GM21367 (cell line): Measurements from ENCODE around the gene PATJ.
"Not testable (repeated sequence)": the region's sequence is repeated elsewhere in the genome, so short reads cannot be mapped to it uniquely, and the experiment has no call there.

Source experiments
- ATAC-seq: cut with Tn5 transposase; IDR thresholded peaks from one replicate; pipeline ENCODE4 v1.9.1; 2021; ENCODE audit not compliant: unreplicated experiment

Gene PATJ

DNA sequence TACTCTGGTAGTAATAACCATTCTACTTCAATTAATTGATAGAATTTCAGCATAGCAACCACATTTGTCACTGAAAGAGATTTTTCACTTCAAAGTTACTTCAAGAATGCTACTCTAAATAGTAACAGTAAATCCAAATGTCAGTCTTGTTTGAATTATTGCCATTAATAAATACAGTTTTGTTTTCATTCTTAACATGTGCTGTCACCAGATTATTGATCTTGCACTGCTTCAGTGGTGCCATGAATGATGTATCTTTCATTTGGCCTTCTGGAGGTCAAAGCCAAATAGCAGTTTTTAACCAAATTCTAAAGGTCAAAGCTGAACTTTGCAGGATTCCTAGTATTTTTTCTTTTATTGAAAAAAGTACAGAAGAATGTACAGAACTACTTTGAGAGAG is 199.5 kb downstream of the PATJ start:
- no peak for ATAC-seq

- ATAC-seq, result no peak
These were observed 200.6 kb downstream of the PATJ start for GRCh38 chr1:61942856-61943255.

- not testable (repeated sequence) for ATAC-seq
These were observed 206.4 kb downstream of the PATJ start for GRCh38 chr1:61948685-61949084.

DNA sequence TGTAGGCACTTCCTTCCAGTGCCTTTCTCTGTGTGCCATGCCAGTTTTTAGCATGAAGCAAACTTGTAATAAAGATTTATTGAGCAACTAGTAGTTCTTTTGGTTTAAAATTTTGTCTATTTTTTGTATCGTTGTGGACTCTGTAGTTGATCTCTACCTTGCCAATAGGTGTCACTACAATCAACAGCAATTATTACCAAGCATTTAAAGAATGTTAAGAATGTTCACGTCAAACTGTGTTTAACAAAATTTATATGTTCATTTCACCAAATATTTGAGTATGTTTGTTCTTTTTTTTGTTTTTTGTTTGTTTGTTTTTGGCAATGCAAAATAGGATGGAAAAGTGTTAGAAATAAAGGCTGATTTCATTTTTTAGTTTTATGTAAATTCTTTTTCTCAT is 208.1 kb downstream of the PATJ start:
- no peak for ATAC-seq

DNA sequence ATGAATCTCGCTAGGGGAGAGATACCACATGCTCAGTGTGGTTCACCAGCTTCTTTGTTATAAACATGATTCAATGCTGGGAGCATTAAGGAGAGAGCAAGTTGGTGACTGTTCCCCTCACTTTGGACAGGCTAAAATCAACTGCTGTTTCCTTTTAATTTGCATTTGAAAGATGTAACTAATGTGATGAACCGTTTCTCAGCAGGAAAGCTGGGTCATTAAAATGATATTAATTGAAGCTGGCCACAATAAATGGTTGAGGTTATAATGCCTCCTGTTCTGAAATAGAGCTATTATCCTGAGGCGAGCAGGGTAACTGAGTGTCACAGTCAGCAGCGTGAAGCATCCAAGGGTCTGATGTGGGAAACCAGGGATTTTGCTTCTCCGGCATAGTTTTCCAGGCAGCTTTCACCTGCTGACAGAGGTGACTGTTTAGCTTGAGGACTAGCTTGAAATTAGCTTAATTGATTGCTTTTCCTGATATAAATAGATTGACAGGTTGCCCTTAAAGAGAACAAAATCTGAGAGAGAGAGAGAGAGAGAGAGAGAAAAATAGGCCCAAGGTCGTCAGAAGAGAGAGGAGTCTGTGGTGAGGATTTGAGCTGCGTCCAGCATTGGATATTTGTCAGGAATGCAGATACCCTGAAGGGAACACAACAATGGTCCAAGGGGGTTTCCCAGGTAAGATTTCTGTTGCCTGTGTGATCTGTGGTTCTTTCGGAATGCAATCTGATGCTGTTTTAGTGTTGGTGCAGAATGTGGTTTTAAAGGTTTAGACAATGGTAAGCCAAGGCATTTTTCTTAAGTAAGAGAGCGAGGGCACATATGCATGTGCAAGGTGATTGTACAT is 209.7 kb downstream of the PATJ start:
- ATAC-seq, result no peak

- ATAC-seq, result no peak
These were observed 210.4 kb downstream of the PATJ start for GRCh38 chr1:61952675-61953074.

GRCh38 chr1:61953076-61953789 is 211.0 kb downstream of the PATJ start:
- no peak for ATAC-seq

GRCh38 chr1:61953790-61954150 is 211.5 kb downstream of the PATJ start:
- ATAC-seq, result no peak

DNA sequence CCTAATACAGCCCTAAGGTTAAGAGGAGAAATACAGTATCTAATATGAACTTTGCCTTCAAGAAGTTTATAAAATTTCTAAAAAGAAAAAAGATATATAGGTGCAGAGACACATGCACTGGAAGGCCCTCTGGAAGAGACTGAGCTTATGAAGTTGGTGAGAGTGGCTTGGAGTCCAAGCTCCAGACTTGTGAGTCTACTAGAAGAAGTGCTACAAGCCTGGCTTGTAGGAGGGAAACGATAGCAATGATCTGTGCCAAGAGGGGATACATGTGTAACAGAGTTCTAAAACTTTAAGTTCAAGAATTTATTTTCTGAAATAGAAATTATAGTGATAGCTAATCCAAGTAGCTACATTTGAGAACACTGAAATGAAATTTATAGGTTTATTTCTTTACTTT is 213.0 kb downstream of the PATJ start:
- ATAC-seq, result no peak

GRCh38 chr1:61956016-61956645 is 213.9 kb downstream of the PATJ start:
- ATAC-seq, result no peak

DNA sequence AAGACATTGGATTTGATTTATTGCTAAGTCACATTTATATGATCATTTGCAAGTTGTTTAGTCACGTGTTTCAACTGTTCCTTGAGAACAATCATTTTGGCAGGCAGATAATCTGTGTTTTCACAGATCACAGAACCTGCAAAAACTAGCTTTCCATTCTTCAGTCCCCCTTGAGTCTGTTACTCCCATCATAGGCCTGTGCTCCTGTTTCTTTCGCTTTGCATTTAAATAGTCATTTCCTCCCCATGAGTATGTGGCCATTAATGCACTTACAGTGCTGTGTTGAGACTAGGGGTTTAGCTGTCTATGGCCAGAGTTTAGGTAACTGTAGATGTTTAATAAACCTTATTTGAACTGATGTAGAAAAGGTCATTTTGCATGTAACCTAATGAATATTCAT is 214.5 kb downstream of the PATJ start:
- ATAC-seq, result no peak

DNA sequence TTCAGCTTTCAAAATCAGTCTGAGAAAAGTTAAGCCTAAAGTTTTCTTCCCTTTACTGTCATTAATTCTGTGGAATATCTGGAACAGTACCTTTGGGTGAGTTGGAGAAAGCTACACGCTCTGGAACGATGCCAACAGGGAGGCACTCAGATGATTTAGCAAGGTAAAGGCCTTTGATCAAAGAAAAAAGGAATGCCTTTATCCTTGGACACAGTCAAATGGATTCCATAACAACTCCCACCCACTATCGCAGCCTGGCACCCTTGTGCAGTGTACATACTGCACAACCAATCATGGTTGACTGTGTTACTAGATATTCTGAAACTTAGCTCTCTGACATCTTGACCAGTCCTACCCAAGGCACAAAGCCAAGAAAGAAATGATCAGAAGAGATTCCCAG is 218.7 kb downstream of the PATJ start:
- no peak for ATAC-seq

DNA sequence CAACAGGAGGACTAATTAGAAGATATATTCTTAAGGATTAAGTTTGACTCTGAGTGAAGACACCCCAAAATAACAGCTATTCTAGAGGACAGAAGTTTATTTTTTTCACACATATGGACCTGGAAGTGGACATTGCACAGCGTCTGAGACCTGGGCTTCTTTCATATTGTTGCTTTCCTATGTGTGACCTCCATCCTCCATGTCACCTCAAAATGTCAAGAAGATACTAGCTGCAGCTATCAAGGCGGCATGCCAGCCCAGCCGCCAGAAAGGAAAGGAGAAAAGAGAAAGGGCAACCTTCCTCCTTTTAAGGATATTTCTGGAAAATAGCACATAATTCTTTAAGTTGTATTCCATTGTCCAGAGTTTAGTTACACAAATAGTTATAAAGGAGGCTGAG is 220.4 kb downstream of the PATJ start:
- ATAC-seq, result no peak

DNA sequence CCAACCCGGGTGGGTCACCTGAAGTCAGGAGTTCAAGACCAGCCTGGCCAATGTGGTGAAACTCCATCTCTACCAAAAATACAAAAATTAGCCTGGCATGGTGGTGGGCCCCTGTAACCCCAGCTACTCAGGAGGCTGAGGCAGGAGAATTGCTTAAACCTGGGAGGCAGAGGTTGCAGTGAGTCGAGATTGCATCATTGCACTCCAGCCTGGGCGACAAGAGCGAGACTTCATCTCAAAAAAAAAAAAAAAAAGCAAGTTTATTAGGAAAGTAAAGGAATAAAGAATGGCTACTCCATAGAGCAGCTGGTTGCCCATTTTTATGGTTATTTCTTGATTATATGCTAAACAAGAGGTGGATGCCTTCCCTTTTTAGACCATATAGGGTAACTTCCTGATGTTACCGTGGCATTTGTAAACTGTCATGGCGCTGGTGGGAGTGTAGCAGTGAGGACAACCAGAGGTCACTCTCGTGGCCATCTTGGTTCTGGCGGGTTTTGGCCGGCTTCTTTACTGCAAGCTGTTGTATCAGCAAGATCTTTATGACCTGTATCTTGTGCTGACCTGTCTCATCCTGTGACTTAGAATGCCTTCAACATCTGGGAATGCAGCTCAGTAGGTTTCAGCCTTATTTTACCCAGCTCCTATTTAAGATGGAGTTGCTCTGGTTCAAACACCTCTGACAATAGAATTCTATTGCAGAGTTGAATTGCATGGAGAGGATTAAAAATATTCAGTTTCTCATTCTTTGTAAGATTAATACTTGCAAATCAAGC is 224.4 kb downstream of the PATJ start:
- ATAC-seq, result not testable (repeated sequence)

- no peak for ATAC-seq
These were observed 225.5 kb downstream of the PATJ start for GRCh38 chr1:61967750-61968149.

GRCh38 chr1:61968869-61969268 is 226.6 kb downstream of the PATJ start:
- no peak for ATAC-seq

GRCh38 chr1:61973100-61973837 is 231.0 kb downstream of the PATJ start:
- ATAC-seq, result no peak

GRCh38 chr1:61975638-61976037 is 233.4 kb downstream of the PATJ start:
- ATAC-seq, result no peak

GRCh38 chr1:61976566-61976965 is 234.3 kb downstream of the PATJ start:
- no peak for ATAC-seq

DNA sequence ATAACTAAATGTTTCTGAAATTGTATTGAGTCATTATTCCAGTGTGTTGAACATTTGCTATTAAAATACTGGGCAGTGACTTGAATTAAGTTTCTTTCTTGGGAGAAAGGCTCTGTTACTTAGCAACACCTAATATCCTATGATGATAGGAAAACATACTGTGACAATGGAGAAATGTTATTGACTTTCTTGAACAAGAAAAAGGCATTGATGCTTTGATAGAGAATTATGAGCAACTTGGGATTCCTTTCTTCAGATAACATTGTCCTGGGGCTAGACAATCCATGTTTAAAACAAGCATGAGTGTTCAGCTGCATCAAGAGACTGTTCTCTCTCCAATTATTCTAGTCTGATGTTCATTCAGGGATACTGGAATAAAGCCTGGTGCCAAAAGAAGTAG is 236.5 kb downstream of the PATJ start:
- ATAC-seq, result no peak

GRCh38 chr1:61979729-61980128 is 237.4 kb downstream of the PATJ start:
- no peak for ATAC-seq
